GM21717 (cell line): Measurements from ENCODE around the gene CHID1.
A peak's percentile ranks its signal among the peaks of the same experiment; 100 is the strongest.

Source experiments
- ATAC-seq: cut with Tn5 transposase; IDR thresholded peaks from one replicate; pipeline ENCODE4 v1.9.1; 2021; ENCODE audit warnings: mild to moderate bottlenecking, moderate library complexity; ENCODE audit not compliant: unreplicated experiment

Gene CHID1

DNA sequence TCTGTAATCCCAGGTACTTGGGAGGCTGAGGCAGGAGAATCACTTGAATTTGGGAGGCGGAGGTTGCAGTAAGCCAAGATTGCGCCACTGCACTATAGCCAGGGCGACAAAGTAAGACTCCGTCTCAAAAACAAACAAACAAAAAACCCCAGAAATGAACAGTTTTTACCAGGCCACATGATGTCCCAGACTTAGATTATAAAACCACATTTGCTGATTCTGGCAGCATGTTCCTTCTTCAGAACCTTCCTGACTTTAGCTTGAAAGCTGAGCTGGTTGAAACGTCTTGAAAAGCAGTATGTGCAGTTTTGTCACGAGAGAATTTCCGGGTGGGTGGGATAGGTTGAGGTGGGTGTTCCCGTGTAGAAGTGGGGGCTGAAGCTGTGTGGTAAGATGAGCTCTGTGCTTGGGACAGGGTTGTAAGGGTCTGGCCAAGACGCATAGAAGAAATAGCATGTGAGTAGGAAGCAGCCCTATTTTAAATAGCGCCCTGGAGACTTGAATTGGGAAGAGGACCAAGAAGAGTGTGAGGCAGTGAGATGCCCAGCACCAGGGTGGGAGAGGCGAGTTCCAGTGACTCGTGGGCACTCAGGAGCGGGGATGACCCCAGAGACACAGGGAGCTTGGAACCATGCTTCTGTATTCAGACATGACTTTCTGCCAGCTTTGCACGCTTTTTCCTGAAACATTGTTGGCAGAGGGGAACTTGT, 22.7 kb upstream of the CHID1 start:
- ATAC-seq = no peak

GRCh38 chr11:932435-932834, 21.8 kb upstream of the CHID1 start:
- no peak for ATAC-seq

DNA sequence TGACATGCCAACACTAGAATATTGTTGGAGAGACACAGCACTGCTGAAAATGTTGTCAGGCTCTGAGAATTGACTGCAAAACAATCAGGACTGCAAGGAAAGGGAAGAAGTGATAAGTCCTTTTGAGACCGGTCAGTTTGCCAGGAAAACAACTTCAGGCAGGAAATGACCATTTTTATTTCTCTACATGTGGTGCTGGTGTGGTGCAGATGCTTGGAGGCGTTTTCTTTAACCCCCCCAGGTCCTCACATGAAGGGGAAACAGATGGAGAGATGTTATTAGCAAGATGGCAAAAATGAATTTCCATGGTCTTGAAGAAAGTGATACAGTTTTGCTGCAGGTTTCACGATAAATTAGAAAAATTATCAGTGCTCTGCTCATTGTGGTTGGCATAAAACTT, 20.8 kb upstream of the CHID1 start:
- no peak for ATAC-seq

- ATAC-seq = no peak
Observed at GRCh38 chr11:929405-929804, 18.8 kb upstream of the CHID1 start.

GRCh38 chr11:928786-929185, 18.2 kb upstream of the CHID1 start:
- ATAC-seq = no peak

- no peak for ATAC-seq
Observed at GRCh38 chr11:927871-928270, 17.3 kb upstream of the CHID1 start.

GRCh38 chr11:926341-926916, 15.8 kb upstream of the CHID1 start:
- no peak for ATAC-seq

- ATAC-seq = peak; percentile 53
Observed at GRCh38 chr11:925496-926301, 15.1 kb upstream of the CHID1 start, which contains the start of gene AP2A2. Gene AP2A2 (plus strand): TSS chr11:925870. CDS start chr11:926022, 152 bp downstream.

DNA sequence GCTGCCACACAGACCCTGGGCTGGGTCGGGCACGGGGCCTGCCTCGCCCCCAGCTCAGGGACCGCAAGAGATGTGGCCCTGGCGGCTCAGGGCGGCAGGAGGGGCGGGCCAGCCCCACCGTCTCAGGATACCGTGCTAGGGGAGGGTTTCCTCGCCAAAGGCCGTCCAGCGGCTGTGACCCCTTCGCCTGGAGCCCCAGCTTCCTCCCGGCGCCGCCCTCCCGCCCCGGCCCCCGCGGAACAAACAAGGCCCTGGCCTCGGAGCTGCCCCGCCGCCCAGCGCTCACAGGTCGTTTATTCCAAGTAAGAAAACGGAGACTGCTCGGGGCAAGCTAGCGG, 14.5 kb upstream of the CHID1 start:
- ATAC-seq = no peak

DNA sequence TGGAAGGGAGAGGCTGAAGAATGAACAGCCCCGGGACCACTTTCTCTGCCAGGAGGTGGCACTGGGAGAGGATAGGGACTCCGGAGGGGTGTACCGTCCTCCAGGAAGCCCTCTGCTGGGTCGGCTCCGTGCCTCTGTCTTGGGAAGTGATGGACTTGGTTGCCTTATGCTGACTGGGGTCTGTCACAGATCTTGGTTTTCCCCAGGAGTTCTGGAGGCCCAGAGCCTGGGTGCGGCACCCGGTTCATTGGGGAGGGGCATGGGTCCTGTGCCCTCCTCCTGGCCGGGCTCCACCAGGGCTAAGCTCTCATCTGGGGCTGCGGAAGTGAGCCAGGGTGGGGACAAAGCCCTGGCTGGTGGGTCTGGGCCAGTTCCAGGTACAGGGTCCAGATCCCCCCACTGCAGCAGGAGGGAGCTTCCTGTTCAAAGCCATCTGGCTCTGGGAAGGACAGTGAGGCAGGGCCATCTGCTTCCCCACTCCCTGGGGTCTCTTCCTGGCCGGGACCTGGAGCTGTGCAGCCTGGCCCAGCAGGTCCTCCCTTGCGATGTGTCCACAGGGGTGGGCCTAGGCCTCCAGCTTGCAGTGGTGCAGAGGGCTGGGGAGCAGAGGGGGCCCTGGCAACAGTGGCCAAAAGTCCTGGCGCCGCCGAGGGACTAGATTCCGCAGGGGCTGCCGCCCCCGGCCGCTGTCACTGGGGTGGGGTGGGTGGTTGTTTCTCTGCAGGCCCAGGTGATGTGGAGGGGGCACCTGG, 14.0 kb upstream of the CHID1 start:
- no peak for ATAC-seq

DNA sequence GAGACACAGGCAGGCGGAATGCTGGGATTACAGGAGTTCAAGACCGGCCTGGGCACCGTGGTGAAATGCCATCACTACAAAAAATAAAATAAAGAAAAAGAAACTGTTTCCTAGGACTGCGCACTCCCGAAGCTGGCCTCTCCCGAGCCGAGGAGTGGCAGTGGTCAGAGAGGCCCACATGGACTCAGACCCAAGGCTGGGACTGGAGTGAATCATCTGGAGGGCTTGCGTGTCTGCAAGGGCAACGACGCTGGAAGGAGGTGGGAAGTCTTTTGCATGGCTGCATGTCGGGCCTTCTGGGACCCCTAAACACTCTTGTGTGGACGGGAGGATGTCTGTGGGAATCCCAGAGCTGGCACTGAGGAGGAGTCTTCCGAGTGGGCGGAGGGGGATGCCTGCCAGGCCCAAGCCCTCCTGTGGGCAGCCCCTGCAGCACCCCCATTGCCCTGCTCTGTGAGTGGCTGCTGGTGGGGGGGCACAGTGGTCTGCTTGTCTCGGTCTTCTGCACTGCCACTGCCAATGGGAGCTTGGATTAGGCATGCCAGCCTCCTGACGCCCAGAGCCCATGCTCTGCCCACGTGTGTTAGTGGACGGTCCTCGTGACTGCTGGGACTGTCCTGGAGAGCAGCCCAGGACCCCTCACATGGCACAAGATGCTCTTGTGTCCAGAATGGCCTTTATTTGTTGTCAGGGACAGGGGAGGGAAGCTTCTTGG, 13.2 kb upstream of the CHID1 start:
- ATAC-seq = no peak

DNA sequence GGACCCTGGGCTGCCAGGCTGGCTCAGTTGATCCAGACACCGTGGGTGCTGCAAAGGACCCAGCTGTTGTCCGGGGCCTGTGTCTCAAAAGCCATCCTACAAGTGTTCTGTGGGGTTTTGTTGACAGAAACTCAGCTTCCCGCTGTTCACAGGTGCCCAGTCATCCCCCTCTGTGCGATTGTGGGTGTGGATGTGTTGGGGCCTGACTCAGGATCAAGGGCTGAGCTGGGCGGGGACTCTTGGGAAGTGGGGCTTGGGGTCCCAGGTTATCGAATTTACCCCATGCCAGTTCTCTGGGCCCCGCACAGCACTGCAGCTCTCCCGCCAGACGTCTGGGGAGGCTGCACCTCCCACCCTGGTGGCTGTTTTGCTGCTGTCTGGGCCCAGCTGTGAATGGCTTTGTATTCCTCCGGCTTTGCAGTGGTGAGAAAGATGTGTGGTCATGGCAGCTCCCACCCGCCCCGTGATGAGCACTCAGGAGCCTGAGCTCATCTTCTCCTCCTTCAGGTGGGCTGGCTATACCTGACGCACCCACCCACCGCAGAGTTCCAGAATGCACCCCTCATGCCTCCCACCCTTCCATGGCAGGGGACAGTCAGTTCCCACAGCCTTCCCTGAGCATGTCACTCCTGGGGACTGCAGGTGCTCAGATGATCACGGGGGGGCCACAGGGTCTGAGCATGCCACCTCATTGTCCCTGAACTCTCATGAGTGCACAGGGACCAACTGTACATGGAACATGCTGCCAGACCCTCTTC, 11.5 kb upstream of the CHID1 start:
- ATAC-seq = no peak

GRCh38 chr11:917426-917825, 6.8 kb upstream of the CHID1 start:
- ATAC-seq = no peak

DNA sequence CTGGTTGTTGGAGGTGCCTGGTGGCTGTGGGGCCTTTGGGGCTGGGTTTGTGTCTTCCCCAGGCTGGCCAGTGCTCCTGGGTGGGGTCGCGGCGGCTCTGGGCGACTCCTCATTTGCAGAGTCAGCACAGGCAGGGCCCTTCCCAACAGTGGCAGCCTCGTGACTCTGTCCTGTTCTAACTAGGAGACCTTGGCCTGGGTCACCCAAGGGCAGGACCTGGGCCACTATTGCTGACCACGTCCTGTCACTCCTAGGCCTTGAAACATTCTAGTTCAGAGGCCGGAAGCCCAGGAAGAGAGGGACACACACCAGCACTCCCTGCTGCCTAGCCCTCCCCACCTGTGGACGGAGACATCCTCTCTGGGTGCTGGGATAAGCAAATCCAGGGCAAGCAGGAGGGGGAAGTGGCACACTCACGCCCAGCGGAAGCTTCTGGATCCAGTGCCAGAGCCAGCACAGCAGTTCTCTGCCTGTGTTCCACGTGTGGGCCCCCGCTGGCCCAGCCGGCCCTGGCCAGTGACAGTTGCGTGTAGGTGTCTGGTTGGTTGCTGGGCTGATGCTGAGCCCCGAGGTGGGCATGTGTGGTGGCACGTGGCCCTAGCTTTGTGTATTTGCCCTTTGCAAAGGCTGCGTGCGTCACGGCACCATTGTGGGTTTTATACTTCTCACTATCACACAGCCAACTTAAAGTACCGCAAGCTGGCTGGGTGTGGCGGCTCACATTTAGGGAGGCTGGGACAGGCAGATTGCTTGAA, 4.3 kb upstream of the CHID1 start:
- no peak for ATAC-seq

DNA sequence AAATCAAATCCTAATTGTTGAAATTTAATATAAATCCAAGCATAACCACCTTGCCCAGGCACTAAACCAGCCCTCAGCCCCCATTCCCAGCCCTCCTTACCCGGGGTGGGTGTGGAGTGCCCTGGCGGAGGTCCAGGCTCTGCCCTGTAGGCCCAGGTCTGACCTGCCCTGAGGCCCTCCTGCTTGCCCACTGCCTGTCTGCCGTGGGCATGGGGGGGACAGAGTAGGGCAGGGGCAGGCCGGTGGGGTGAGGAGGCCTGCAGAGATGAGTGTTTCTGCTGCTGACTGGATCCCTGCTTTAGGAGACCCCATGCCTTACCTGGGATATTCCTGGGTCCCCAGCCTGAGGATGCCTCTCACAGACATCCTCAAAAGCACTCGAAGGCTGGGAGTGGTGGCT, 3.6 kb upstream of the CHID1 start:
- ATAC-seq = no peak

- ATAC-seq = no peak
Observed at GRCh38 chr11:913043-913442, 2.4 kb upstream of the CHID1 start.

- ATAC-seq = no peak
Observed at GRCh38 chr11:912266-912665, 1.7 kb upstream of the CHID1 start.

GRCh38 chr11:911890-912219, 1.2 kb upstream of the CHID1 start:
- no peak for ATAC-seq
